ENCODE measurements around the gene SIL1.

- TF ChIP-seq CTCF (conservative IDR thresholded peaks at IDR 0.05 in 1 of 2, IDR thresholded peaks at IDR 0.05 in 1 of 2; ENCODE audit: low read depth in 1 of 2, low read length in 2 of 2) (no peak), EZH2 (IDR thresholded peaks at IDR 0.05; ENCODE audit: low read length, missing control alignments) (no peak)
Observed at GRCh38 chr5:139210585-139210984, 12.4 kb upstream of the SIL1 start.

Measured in fibroblast of lung (primary cell).